Neural progenitor cell (in vitro differentiated cells): ENCODE data around the gene PPP1R2. TPM values are rescaled to one million over a fixed set of nuclear protein-coding genes. Genes with fewer than 3 reads are reported as not detected.
A peak's percentile ranks its signal among the peaks of the same experiment; 100 is the strongest.

Experiments used
- DNase-seq: peaks from one replicate; pipeline ENCODE4 v3.0.0-alpha.2; 2016; ENCODE audit warnings: low spot score
- H2AFZ ChIP-seq: fragments of 200-600 bp; sonication (generic); replicated peaks from 2 replicates; pipeline ENCODE4 v1.6.1; 2016; ENCODE audit warnings: antibody characterized with exemption
- H3F3A ChIP-seq: fragments of 200-600 bp; sonication (generic); 2 replicates; pipeline ENCODE4 v1.6.1; 2016; ENCODE audit warnings: antibody characterized with exemption, low read depth
- H3K27ac ChIP-seq: fragments of 200-600 bp; sonication (generic); 2 replicates; pipeline ENCODE4 v1.5.1; 2016; ENCODE audit warnings: mild to moderate bottlenecking
- H3K27me3 ChIP-seq: fragments of 200-600 bp; sonication (generic); 2 replicates; pipeline ENCODE4 v1.6.1; 2016; ENCODE audit warnings: mild to moderate bottlenecking, moderate library complexity
- H3K36me3 ChIP-seq: fragments of 200-600 bp; sonication (generic); 2 replicates; pipeline ENCODE4 v1.5.1; 2016
- H3K4me1 ChIP-seq: fragments of 200-600 bp; sonication (generic); 2 replicates; pipeline ENCODE4 v1.6.1; 2016; ENCODE audit warnings: mixed run types
- H3K4me2 ChIP-seq: fragments of 200-600 bp; sonication (generic); 2 replicates; pipeline ENCODE4 v1.6.1; 2016
- H3K4me3 ChIP-seq: fragments of 200-600 bp; sonication (generic); 2 replicates; pipeline ENCODE4 v1.5.1; 2016
- H3K79me2 ChIP-seq: fragments of 200-600 bp; sonication (generic); 2 replicates; pipeline ENCODE4 v1.6.1; 2016; ENCODE audit warnings: low read depth
- H3K9ac ChIP-seq: fragments of 200-600 bp; sonication (generic); 2 replicates; pipeline ENCODE4 v1.6.1; 2016
- H3K9me3 ChIP-seq: fragments of 200-600 bp; sonication (generic); 2 replicates; pipeline ENCODE4 v1.5.1; 2016; ENCODE audit warnings: low read depth
- H4K20me1 ChIP-seq: fragments of 200-600 bp; sonication (generic); 2 replicates; pipeline ENCODE4 v1.6.1; 2016; ENCODE audit warnings: low read depth
- H3K27ac Mint-ChIP-seq: 3 replicates; pipeline ENCODE4 v1.8.0; 2021; ENCODE audit warnings: mixed read lengths
- H3K27me3 Mint-ChIP-seq: 2 replicates; pipeline ENCODE4 v1.8.0; 2022; ENCODE audit warnings: low read depth, mild to moderate bottlenecking, inconsistent platforms, moderate library complexity, mixed read lengths; ENCODE audit not compliant: insufficient read depth
- H3K36me3 Mint-ChIP-seq: 3 replicates; pipeline ENCODE4 v1.8.0; 2021; ENCODE audit warnings: mixed read lengths
- H3K4me1 Mint-ChIP-seq: 3 replicates; pipeline ENCODE4 v1.8.0; 2021; ENCODE audit warnings: mixed read lengths
- H3K4me3 Mint-ChIP-seq: 3 replicates; pipeline ENCODE4 v1.8.0; 2021; ENCODE audit warnings: mild to moderate bottlenecking, moderate library complexity, mixed read lengths
- H3K9me3 Mint-ChIP-seq: 3 replicates; pipeline ENCODE4 v1.8.0; 2020; ENCODE audit warnings: mixed read lengths
- EZH2 ChIP-seq: fragments of 200-600 bp; sonication (generic); IDR thresholded peaks from 2 replicates; pipeline ENCODE4 v1.6.1; 2017; ENCODE audit warnings: antibody characterized with exemption, mild to moderate bottlenecking, moderate library complexity
- EZH2phosphoT487 ChIP-seq: fragments of 200-600 bp; sonication (generic); IDR thresholded peaks from 2 replicates; pipeline ENCODE4 v1.6.1; 2017; ENCODE audit warnings: antibody characterized with exemption
- total RNA-seq: library from RNA; depleted of rRNA; stranded (reverse); fragments of >200 nt; gene quantifications from 2 replicates; pipeline ENCODE4 v1.2.3, GENCODE V29; 2015; ENCODE audit warnings: low replicate concordance
- TF ChIP-seq, protein P1 (sequence below): fragments of 200-600 bp; sonication (generic); IDR thresholded peaks from 2 replicates; pipeline ENCODE4 v1.5.1; 2017; ENCODE audit warnings: antibody characterized with exemption, mild to moderate bottlenecking

The PPP1R2 gene
- total RNA-seq, 1 donor from 2014 or later: 59.2 TPM

DNA sequence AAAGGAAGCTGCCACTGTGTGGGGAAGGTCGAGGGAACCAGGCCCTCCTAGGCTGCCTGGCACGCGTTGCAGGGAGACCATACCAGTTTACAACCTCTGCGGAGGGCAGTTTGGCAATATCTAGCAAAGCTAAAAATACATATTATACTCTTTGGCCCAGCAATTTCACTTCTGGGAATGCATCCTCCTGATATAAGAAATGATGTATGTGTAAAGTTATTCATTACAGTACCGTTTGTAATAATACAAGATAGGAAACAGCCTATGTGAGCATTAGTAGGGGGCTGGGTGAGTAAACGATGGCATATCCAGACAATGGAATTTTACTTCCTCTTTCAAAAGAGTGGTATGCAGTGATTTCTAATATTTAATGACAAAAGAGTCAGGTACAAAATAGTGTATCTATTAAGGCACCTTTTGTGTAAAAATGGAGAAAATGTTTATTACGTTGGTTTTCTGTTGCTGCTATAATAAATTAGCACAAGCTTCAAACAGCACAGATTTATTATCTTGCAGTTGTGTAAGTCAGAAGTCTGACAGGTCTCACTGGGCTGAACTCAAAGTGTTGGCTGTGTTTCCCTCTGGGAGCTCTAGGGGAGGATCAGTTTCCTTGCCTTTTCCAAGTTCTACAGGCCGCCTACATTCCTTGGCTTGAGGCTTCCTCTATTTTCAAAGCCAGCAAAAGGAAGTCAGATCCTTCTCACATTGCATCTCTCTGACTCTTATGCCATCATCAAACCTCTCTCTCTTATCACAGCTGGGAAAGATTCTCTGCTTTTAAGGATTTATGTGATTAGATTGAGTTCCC, 31.6 kb upstream of the PPP1R2 start:
- no peak overlapping the region for H3K4me3 Mint-ChIP-seq
- H3K9me3 Mint-ChIP-seq: peaks cover 3% of the 10 kb centered on the region
- Histone ChIP-seq H3K4me1 (no peaks in the 10 kb centered on the region), H3K36me3 (no peaks in the 10 kb centered on the region), H3F3A (no peaks in the 10 kb centered on the region), H4K20me1 (no peaks in the 10 kb centered on the region), H3K4me3 (no peak overlapping the region), H3K27me3 (no peaks in the 10 kb centered on the region), H3K4me2 (no peak overlapping the region), H2AFZ (no peak overlapping the region), H3K79me2 (no peaks in the 10 kb centered on the region), H3K9me3 (no peaks in the 10 kb centered on the region), H3K9ac (no peak overlapping the region), H3K27ac (no peak overlapping the region)
- H3K27me3 Mint-ChIP-seq: no peaks in the 10 kb centered on the region
- TF ChIP-seq EZH2 (no peak), EZH2phosphoT487 (no peak)
- TF ChIP-seq, protein P1, sequence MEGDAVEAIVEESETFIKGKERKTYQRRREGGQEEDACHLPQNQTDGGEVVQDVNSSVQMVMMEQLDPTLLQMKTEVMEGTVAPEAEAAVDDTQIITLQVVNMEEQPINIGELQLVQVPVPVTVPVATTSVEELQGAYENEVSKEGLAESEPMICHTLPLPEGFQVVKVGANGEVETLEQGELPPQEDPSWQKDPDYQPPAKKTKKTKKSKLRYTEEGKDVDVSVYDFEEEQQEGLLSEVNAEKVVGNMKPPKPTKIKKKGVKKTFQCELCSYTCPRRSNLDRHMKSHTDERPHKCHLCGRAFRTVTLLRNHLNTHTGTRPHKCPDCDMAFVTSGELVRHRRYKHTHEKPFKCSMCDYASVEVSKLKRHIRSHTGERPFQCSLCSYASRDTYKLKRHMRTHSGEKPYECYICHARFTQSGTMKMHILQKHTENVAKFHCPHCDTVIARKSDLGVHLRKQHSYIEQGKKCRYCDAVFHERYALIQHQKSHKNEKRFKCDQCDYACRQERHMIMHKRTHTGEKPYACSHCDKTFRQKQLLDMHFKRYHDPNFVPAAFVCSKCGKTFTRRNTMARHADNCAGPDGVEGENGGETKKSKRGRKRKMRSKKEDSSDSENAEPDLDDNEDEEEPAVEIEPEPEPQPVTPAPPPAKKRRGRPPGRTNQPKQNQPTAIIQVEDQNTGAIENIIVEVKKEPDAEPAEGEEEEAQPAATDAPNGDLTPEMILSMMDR: no peak
- no peak for DNase-seq
- no peaks in the 10 kb centered on the region for H3K36me3 Mint-ChIP-seq
- no peak overlapping the region for H3K27ac Mint-ChIP-seq
- no peaks in the 10 kb centered on the region for H3K4me1 Mint-ChIP-seq

DNA sequence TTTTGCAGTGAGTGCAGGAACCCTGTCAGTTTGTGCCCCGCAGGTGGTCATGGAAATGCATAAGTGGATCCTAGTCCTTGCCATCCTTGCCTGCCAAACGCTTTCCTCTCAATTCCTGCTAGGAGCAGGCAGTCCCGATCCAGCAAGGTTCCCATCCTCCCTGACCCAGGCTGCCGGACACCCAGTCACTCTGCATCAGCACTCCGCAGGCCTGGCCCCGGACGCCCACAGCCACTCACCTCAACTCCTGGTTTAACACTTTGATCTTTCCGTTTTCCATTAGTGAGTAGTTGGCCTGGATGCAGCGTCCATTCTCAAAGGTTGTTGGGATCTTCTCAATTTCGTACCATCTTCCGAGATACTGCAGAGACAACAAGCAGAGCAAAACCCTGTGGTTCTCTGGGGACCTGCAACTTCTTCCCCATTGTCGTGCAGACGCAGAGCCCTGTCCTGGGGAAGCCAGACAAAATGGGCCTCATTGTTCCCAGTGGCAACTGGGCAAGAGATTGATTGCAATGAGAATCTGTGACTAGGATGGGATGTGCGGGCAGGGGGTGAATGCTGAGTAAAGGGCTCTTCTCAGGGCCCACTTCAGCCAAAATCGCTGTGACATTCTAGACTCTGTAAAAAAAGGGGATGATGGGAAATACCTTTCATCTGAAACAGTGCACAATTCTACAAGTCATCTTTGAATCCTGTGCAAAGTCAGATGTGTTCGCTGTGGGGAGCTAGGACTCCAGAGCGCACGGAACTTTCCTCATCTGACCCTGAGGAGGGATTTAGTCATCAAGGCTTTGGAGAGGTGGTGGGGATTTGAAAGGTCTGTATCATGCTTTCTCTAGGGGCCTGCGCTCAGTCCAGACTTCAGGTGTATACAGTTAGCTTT, 30.7 kb upstream of the PPP1R2 start:
- H3K27me3 Mint-ChIP-seq: no peaks in the 10 kb centered on the region
- Histone ChIP-seq H3K4me2 (no peak overlapping the region), H3K4me3 (no peak overlapping the region), H3K79me2 (no peaks in the 10 kb centered on the region), H3K36me3 (no peaks in the 10 kb centered on the region), H4K20me1 (no peaks in the 10 kb centered on the region), H3F3A (no peaks in the 10 kb centered on the region), H2AFZ (no peak overlapping the region), H3K27ac (no peak overlapping the region), H3K9ac (no peak overlapping the region), H3K9me3 (no peaks in the 10 kb centered on the region), H3K4me1 (no peaks in the 10 kb centered on the region), H3K27me3 (no peaks in the 10 kb centered on the region)
- DNase-seq: no peak
- H3K36me3 Mint-ChIP-seq: no peaks in the 10 kb centered on the region
- TF ChIP-seq EZH2 (no peak), EZH2phosphoT487 (no peak)
- TF ChIP-seq, protein P1: no peak
- H3K27ac Mint-ChIP-seq: no peak overlapping the region
- H3K4me3 Mint-ChIP-seq: peak overlapping the region; percentile 12
- peaks cover 3% of the 10 kb centered on the region for H3K9me3 Mint-ChIP-seq
- H3K4me1 Mint-ChIP-seq: no peaks in the 10 kb centered on the region

DNA sequence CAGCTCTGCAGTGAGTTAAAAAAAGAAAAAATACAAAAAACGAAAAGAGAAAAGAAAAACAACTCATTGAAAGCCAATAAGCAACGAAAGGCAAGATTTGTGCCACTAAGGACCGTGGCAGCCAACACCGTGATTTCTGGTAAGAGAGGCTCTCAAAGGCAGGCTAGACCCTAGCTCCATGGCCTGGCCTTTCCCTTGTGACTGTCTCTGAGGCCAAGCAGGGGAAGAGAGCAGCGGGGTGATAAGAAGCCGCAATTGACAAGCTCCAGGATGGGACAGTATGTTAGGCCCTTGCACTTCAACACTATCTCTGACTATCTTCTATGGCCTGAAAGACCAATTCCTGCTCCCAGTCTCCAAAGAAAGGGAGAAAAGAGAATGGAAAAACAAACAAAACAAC, 28.2 kb upstream of the PPP1R2 start:
- Histone ChIP-seq H3F3A (no peaks in the 10 kb centered on the region), H3K27me3 (no peaks in the 10 kb centered on the region), H3K36me3 (no peaks in the 10 kb centered on the region), H3K4me2 (no peak overlapping the region), H3K79me2 (no peaks in the 10 kb centered on the region), H3K4me1 (no peaks in the 10 kb centered on the region), H3K27ac (no peak overlapping the region), H3K9ac (no peak overlapping the region), H4K20me1 (no peaks in the 10 kb centered on the region), H3K4me3 (no peak overlapping the region), H3K9me3 (no peaks in the 10 kb centered on the region), H2AFZ (no peak overlapping the region)
- TF ChIP-seq, protein P1: no peak
- TF ChIP-seq EZH2phosphoT487: no peak
- H3K36me3 Mint-ChIP-seq: no peaks in the 10 kb centered on the region
- H3K27me3 Mint-ChIP-seq: no peaks in the 10 kb centered on the region
- no peak overlapping the region for H3K4me3 Mint-ChIP-seq
- no peaks in the 10 kb centered on the region for H3K4me1 Mint-ChIP-seq
- H3K9me3 Mint-ChIP-seq: peaks cover 3% of the 10 kb centered on the region
- H3K27ac Mint-ChIP-seq: no peak overlapping the region
- no peak for DNase-seq
